ENCODE results near the gene CEP131.

The CEP131 gene

GRCh38 chr17:81143717-81144422, 78.9 kb downstream of the CEP131 start:
- no peak for DNase-seq

- no peak for DNase-seq
These were observed 79.6 kb downstream of the CEP131 start for GRCh38 chr17:81143200-81143527.

- peak; percentile 43 for DNase-seq
These were observed 80.2 kb downstream of the CEP131 start for GRCh38 chr17:81142301-81143199.

- DNase-seq, result no peak
These were observed 82.1 kb downstream of the CEP131 start for GRCh38 chr17:81140695-81141094.

- DNase-seq, result no peak
These were observed 82.7 kb downstream of the CEP131 start for GRCh38 chr17:81140018-81140417.

All from effector CD8-positive, alpha-beta T cell (primary cell).